Endothelial cell (in vitro differentiated cells): ENCODE measurements around the gene ACSS1. TPM values are rescaled to one million over a fixed set of nuclear protein-coding genes. Genes with fewer than 3 reads are reported as not detected.
A peak's percentile ranks its signal among the peaks of the same experiment; 100 is the strongest.

Experiments used
- DNase-seq: peaks from one replicate; pipeline ENCODE4 v3.0.0; 2021; ENCODE audit warnings: low spot score
- H3K27ac Mint-ChIP-seq: one replicate; pipeline ENCODE4 v1.8.0; 2021; ENCODE audit warnings: mixed read lengths, inconsistent platforms; ENCODE audit not compliant: unreplicated experiment
- H3K27me3 Mint-ChIP-seq: one replicate; pipeline ENCODE4 v1.8.0; 2021; ENCODE audit warnings: mild to moderate bottlenecking, moderate library complexity, mixed read lengths, inconsistent platforms; ENCODE audit not compliant: unreplicated experiment
- H3K36me3 Mint-ChIP-seq: one replicate; pipeline ENCODE4 v1.8.0; 2021; ENCODE audit warnings: mild to moderate bottlenecking, low read depth, mixed read lengths, inconsistent platforms; ENCODE audit not compliant: unreplicated experiment
- H3K4me1 Mint-ChIP-seq: one replicate; pipeline ENCODE4 v1.8.0; 2021; ENCODE audit warnings: mild to moderate bottlenecking, mixed read lengths, inconsistent platforms; ENCODE audit not compliant: unreplicated experiment
- H3K4me3 Mint-ChIP-seq: one replicate; pipeline ENCODE4 v1.8.0; 2021; ENCODE audit warnings: mild to moderate bottlenecking, mixed read lengths, inconsistent platforms; ENCODE audit not compliant: unreplicated experiment
- H3K9me3 Mint-ChIP-seq: one replicate; pipeline ENCODE4 v1.8.0; 2021; ENCODE audit warnings: mixed read lengths, inconsistent platforms; ENCODE audit not compliant: unreplicated experiment
- CTCF ChIP-seq: fragments of 200-600 bp; sonication (generic); IDR thresholded peaks from one replicate; pipeline ENCODE4 v1.5.0; 2021; ENCODE audit warnings: antibody characterized with exemption; ENCODE audit not compliant: unreplicated experiment
- total RNA-seq: library from RNA; stranded (reverse); fragmentation: NEBNext Ultra II Directional; extraction: Animal tissue kit (Norgen Biotek cat#: 25700); gene quantifications from one replicate; pipeline ENCODE4 v1.2.1, GENCODE V29; 2021; ENCODE audit not compliant: unreplicated experiment

Gene ACSS1
- total RNA-seq, 1 donor from 2014 or later: 15.5 TPM

DNA sequence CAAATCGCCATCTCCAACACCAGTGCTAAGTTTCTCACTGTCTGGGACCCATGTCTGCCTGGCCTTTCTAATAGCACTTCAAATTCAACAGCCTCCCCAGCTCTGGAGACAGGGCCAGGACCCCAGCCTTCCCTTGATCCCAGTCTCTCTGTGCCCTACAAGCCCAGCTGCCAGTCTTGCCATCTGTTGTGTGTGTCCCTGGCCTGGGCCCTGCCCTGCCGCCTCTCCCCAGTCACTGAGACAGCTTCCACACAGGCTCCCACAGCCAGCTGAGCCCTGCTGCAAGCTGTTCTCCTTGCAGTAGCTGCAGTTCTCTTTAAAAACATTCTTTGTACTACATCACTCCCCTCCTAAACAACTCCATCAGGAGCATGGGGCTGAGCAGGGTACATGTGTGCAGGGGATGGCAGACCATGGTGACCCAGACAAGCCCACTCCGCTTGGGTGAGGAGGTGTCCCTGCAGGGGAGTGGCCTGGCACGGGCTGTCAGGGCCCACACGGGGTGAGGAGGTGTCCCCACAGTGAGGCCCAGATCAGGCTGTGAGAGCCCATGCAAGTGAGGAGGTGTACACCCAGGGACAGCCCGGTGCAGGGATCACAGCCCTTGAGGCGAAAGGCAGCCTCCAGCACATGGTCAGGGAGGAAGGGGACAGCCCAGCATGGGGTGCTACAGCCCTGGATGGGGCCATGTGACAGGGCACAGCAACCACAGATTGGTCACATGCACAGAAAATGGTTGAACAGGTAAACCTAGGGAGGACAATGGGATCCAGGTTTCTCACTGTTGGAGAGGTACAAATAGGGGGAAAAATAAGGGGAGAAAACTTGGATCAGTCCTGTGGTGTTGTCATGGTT lies 92.6 kb downstream of the ACSS1 start:
- Mint-ChIP-seq H3K9me3 (no peaks in the 10 kb centered on the region), H3K27ac (no peak overlapping the region), H3K4me3 (no peak overlapping the region), H3K36me3 (peaks cover 37% of the 10 kb centered on the region), H3K4me1 (no peaks in the 10 kb centered on the region), H3K27me3 (no peaks in the 10 kb centered on the region)
- DNase-seq: no peak
- no peak for TF ChIP-seq CTCF

GRCh38 chr20:24964506-24964840 lies 93.5 kb downstream of the ACSS1 start:
- TF ChIP-seq CTCF: no peak
- Mint-ChIP-seq H3K27ac (no peak overlapping the region), H3K4me3 (no peak overlapping the region), H3K9me3 (no peaks in the 10 kb centered on the region), H3K36me3 (peaks cover 31% of the 10 kb centered on the region), H3K4me1 (no peaks in the 10 kb centered on the region), H3K27me3 (no peaks in the 10 kb centered on the region)
- DNase-seq: no peak

DNA sequence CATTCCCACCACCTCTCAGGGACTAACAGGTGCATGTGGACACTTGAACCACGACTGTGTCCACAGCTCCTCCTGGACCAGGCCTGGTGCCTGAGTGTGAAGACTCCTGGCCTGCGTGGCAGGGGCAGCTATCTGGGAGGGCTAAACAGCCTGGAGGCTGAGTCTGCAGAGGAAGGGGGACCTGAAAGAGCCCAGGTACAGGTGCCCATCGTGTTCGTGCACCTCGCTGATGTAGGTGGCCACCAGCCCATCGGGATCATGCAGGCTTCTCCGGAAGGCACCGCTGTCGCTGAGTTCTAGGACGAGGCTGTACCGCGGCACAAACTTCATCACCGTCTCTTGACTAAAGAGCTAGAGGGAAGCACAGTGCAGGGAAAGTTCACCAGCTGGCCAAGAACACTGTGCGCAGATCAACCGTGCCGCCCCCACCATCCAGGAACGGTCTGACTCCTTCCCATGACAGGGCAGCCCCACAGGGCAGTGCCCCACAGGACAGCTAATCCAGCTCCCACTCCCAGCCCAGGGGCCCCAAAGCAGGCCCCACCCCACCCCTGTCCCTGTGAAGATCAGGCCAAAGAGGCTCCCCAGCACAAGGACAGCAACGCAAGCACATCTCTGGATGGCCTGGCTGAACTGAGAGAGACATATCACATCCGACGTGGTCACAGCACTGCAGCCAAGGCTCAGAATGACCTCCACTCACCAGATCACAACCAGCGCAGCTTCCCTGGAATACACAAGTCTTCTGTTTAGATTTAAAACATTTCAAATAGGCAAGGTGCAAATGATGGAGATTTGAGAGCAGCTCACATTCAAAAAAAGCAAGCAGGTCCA lies 94.0 kb downstream of the ACSS1 start:
- DNase-seq: no peak
- Mint-ChIP-seq H3K4me3 (no peak overlapping the region), H3K27me3 (no peaks in the 10 kb centered on the region), H3K9me3 (no peaks in the 10 kb centered on the region), H3K4me1 (no peaks in the 10 kb centered on the region), H3K27ac (no peak overlapping the region), H3K36me3 (peaks cover 31% of the 10 kb centered on the region)
- TF ChIP-seq CTCF: no peak

DNA sequence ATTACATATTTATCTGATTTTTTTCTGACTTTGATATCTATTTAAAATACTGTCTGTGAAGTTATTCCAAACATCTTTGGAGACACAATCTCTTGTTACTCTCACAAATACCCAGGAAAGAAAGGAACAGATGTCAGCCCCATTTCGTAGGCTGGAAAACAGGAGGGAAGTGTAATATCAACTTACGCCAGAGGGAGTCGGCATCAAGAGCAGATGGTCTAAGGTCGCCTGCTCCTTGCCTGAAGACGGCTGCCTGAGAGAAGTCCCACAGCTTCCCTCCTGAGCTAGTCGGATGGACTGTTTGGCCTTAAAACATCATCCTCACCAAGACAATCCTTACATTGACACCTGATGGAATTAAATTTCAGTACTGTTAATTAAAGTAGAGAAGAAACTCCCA lies 95.4 kb downstream of the ACSS1 start:
- Mint-ChIP-seq H3K36me3 (peaks cover 23% of the 10 kb centered on the region), H3K9me3 (no peaks in the 10 kb centered on the region), H3K4me1 (no peaks in the 10 kb centered on the region), H3K27ac (no peak overlapping the region), H3K27me3 (no peaks in the 10 kb centered on the region), H3K4me3 (peak overlapping the region; percentile 63)
- DNase-seq: no peak
- TF ChIP-seq CTCF: no peak

- Mint-ChIP-seq H3K9me3 (no peaks in the 10 kb centered on the region), H3K4me3 (peak overlapping the region; percentile 63), H3K4me1 (no peaks in the 10 kb centered on the region), H3K27me3 (no peaks in the 10 kb centered on the region), H3K36me3 (peaks cover 19% of the 10 kb centered on the region), H3K27ac (no peak overlapping the region)
- DNase-seq: no peak
- TF ChIP-seq CTCF: no peak
Measured at GRCh38 chr20:24962182-24962492, 95.8 kb downstream of the ACSS1 start.
